Activated naive CD8-positive, alpha-beta T cell treated with anti-CD3 and anti-CD28 coated beads, Interleukin-2, amount 10 ng/mL, durations not matched to agents 7 days and 5 days (primary cell): ENCODE results near the gene RPN2. TPM values are rescaled to one million over a fixed set of nuclear protein-coding genes. Genes with fewer than 3 reads are reported as not detected.

Experiments
- ATAC-seq: fragments of 150-1000 bp; cut with Tn5 transposase; one replicate; pipeline ENCODE4 v1.10.0; 2021; ENCODE audit warnings: low read depth, moderate library complexity
- POLR2A ChIA-PET: fragments of 350-600 bp; sonication (Branson Sonifier 250); formaldehyde crosslinking; loops from one replicate; lab custom pipeline; 2021; ENCODE audit warnings: antibody characterized with exemption; lab: Charles Lee
- DNase-seq: peaks from one replicate; pipeline ENCODE4 v3.0.0; 2021
- H3K27ac Mint-ChIP-seq: one replicate; pipeline ENCODE4 v1.8.0; 2022; ENCODE audit warnings: mild to moderate bottlenecking, mixed read lengths
- H3K27me3 Mint-ChIP-seq: one replicate; pipeline ENCODE4 v1.8.0; 2022; ENCODE audit warnings: mild to moderate bottlenecking, moderate library complexity, mixed read lengths
- H3K36me3 Mint-ChIP-seq: one replicate; pipeline ENCODE4 v1.8.0; 2021; ENCODE audit warnings: mild to moderate bottlenecking, mixed read lengths
- H3K4me1 Mint-ChIP-seq: one replicate; pipeline ENCODE4 v1.8.0; 2021; ENCODE audit warnings: mixed read lengths
- H3K4me3 Mint-ChIP-seq: one replicate; pipeline ENCODE4 v1.8.0; 2022; ENCODE audit warnings: mild to moderate bottlenecking, moderate library complexity, mixed read lengths
- H3K9me3 Mint-ChIP-seq: one replicate; pipeline ENCODE4 v1.8.0; 2021; ENCODE audit warnings: mixed read lengths
- total RNA-seq, 2 experiments: library from RNA; stranded (reverse); gene quantifications; one replicate each; pipeline ENCODE4 v1.2.3, GENCODE V29; 2021

RPN2 gene
- total RNA-seq, 2 experiments from 2014 or later = 126 to 135 TPM

DNA sequence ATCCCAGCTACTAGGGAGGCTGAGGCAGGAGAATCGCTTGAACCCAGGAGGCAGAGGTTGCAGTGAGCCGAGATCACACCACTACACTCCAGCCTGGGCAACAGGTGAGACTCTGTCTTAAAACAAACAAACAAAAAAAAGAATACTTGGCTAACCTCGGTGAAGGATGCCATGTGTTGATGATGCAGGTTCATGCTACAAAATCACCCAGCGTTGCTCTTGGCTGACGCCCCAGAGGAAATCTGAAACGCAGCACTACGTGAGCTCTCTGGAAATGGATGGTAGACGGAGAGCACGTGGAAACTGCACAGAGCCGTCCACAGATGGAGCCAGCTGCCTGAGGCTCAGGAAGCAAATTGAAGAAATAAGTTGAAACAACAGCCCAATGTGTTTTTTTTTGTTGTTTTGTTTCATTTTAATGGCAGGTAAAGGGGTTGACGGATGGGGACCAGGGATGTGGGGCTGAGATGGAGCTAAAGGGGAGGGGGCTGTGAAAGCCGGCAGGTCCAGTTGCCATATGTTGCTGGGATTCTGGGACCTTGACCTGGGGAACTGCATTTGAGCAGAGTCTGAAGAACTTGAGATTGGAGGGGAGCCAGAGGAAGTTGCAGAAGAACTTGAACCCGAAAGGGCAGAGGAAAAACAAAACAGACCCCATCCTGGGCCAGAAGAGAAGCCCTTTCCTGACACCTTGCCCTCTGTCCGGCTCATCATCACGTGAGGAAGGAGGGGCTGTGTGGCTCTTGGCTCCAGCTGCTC, 97.5 kb downstream of the RPN2 start:
- no peaks in the 10 kb centered on the region for H3K36me3 Mint-ChIP-seq
- peaks cover 10% of the 10 kb centered on the region for H3K27me3 Mint-ChIP-seq
- peaks cover 4% of the 10 kb centered on the region for H3K4me1 Mint-ChIP-seq
- H3K4me3 Mint-ChIP-seq = peak overlapping the region; percentile 21
- DNase-seq (no peak), ATAC-seq (peak; percentile 71)
- no peaks in the 10 kb centered on the region for H3K9me3 Mint-ChIP-seq
- POLR2A ChIA-PET = no interaction called here
- peak overlapping the region; percentile 12 for H3K27ac Mint-ChIP-seq

GRCh38 chr20:37277253-37277593, 98.1 kb downstream of the RPN2 start:
- no peak overlapping the region for H3K27ac Mint-ChIP-seq
- H3K9me3 Mint-ChIP-seq = no peaks in the 10 kb centered on the region
- ATAC-seq (no peak), DNase-seq (no peak)
- H3K4me3 Mint-ChIP-seq = no peak overlapping the region
- H3K27me3 Mint-ChIP-seq = peaks cover 13% of the 10 kb centered on the region
- H3K4me1 Mint-ChIP-seq = peaks cover 4% of the 10 kb centered on the region
- no peaks in the 10 kb centered on the region for H3K36me3 Mint-ChIP-seq
- POLR2A ChIA-PET = no interaction called here

DNA sequence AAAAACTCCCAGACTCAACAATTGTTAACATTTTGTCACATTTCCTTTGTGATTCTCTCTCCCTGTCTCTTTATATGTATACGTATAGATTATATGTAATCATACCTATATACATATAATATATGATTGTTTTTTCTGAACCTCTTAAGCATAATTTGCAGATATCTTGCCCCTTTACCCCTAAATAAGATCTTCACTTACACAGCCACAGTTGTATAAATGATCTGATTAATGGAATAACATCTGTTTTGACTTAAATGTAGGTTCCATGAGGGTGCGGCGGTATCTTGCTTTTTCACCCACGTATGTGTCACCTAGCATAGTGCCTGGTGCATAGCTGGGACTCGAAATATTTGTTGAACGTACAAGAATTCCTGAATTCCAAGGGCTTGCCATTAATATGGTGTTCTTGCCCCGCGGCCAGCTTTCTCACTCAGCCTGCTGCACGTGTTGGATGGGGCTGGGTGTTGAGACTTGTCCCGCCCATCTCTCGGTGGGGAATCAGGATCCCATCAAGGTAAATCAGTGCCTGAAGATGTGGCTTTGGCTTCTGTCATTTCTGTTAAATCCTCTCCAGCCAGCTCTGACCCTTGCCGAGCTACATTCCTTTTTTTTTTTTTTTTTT, 99.9 kb downstream of the RPN2 start:
- H3K4me3 Mint-ChIP-seq = no peak overlapping the region
- no peak for DNase-seq
- H3K27ac Mint-ChIP-seq = no peak overlapping the region
- no peaks in the 10 kb centered on the region for H3K9me3 Mint-ChIP-seq
- no peak for ATAC-seq
- H3K4me1 Mint-ChIP-seq = peaks cover 4% of the 10 kb centered on the region
- POLR2A ChIA-PET = no interaction called here
- no peaks in the 10 kb centered on the region for H3K36me3 Mint-ChIP-seq
- peaks cover 13% of the 10 kb centered on the region for H3K27me3 Mint-ChIP-seq

DNA sequence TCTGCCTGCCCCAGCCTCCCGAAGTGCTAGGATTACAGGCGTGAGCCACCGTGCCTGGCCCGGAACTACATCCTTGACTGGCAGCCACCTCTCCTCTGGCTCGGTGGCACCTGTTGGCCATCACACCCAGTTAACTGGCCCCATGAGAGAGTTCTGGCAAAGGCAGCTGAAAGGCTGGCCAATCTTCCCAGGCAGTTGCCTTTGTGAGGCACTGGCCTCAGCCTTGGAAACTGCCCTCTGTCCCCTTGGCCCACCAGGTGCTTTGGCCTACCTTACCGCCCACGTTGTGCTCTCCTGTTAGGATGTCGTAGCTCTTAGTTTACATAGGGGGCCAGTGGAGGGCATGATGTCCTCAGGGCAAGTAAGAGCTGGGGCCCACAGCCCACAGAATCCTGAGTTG, 100.7 kb downstream of the RPN2 start:
- Mint-ChIP-seq H3K9me3 (no peaks in the 10 kb centered on the region), H3K27me3 (peaks cover 12% of the 10 kb centered on the region), H3K27ac (no peak overlapping the region), H3K4me3 (no peak overlapping the region), H3K4me1 (peaks cover 4% of the 10 kb centered on the region), H3K36me3 (no peaks in the 10 kb centered on the region)
- POLR2A ChIA-PET = no interaction called here
- DNase-seq (no peak), ATAC-seq (no peak)

- H3K36me3 Mint-ChIP-seq = no peaks in the 10 kb centered on the region
- no peak for DNase-seq
- POLR2A ChIA-PET = no interaction called here
- no peaks in the 10 kb centered on the region for H3K9me3 Mint-ChIP-seq
- ATAC-seq = no peak
- peaks cover 12% of the 10 kb centered on the region for H3K27me3 Mint-ChIP-seq
- H3K27ac Mint-ChIP-seq = no peak overlapping the region
- no peak overlapping the region for H3K4me3 Mint-ChIP-seq
- H3K4me1 Mint-ChIP-seq = peaks cover 4% of the 10 kb centered on the region
Observed at GRCh38 chr20:37280403-37280802, 101.3 kb downstream of the RPN2 start.

- Mint-ChIP-seq H3K4me1 (no peaks in the 10 kb centered on the region), H3K36me3 (no peaks in the 10 kb centered on the region), H3K27ac (no peak overlapping the region), H3K9me3 (no peaks in the 10 kb centered on the region), H3K27me3 (peaks cover 9% of the 10 kb centered on the region), H3K4me3 (no peak overlapping the region)
- ATAC-seq (no peak), DNase-seq (no peak)
- POLR2A ChIA-PET = no interaction called here
Observed at GRCh38 chr20:37282556-37282955, 103.4 kb downstream of the RPN2 start.

- no peak overlapping the region for H3K27ac Mint-ChIP-seq
- POLR2A ChIA-PET = interaction anchor here (0.6 kb wide), 1 partner anchor 81 kb away, joined by 3 read pairs; no protein-coding TSS in a partner anchor
- ATAC-seq (no peak), DNase-seq (no peak)
- no peaks in the 10 kb centered on the region for H3K9me3 Mint-ChIP-seq
- peaks cover 9% of the 10 kb centered on the region for H3K27me3 Mint-ChIP-seq
- no peaks in the 10 kb centered on the region for H3K36me3 Mint-ChIP-seq
- no peak overlapping the region for H3K4me3 Mint-ChIP-seq
- H3K4me1 Mint-ChIP-seq = peaks cover 2% of the 10 kb centered on the region
Observed at GRCh38 chr20:37283530-37284195, 104.5 kb downstream of the RPN2 start.

DNA sequence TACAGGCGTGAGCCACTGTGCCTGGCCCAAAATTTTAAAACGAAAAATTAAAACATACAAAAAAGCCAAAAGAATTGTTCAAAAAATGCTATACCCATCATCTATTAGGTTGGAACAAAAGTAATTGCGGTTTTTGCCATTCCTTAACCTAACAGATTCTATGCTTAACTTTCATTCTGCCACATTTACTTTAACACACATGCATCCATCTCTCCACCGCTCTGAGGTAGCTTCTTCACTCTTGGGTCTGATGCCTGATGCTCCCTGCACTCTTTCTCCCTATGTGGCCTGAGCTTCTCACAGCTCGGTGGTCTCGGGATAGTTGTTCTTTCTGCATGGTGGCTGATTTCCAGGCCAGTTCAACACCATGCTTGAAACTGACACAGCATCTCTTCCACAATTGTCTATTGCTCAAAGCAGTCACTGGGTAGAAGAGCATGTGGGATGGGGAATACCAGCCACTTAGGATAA, 105.6 kb downstream of the RPN2 start:
- DNase-seq (no peak), ATAC-seq (no peak)
- Mint-ChIP-seq H3K27ac (no peak overlapping the region), H3K4me3 (no peak overlapping the region), H3K27me3 (peaks cover 9% of the 10 kb centered on the region), H3K36me3 (no peaks in the 10 kb centered on the region), H3K9me3 (no peaks in the 10 kb centered on the region), H3K4me1 (peaks cover 5% of the 10 kb centered on the region)
- POLR2A ChIA-PET = no interaction called here

GRCh38 chr20:37285664-37286374, 106.7 kb downstream of the RPN2 start:
- DNase-seq (no peak), ATAC-seq (no peak)
- peaks cover 6% of the 10 kb centered on the region for H3K4me1 Mint-ChIP-seq
- POLR2A ChIA-PET = no interaction called here
- peaks cover 9% of the 10 kb centered on the region for H3K27me3 Mint-ChIP-seq
- H3K9me3 Mint-ChIP-seq = no peaks in the 10 kb centered on the region
- no peak overlapping the region for H3K27ac Mint-ChIP-seq
- no peaks in the 10 kb centered on the region for H3K36me3 Mint-ChIP-seq
- H3K4me3 Mint-ChIP-seq = no peak overlapping the region

DNA sequence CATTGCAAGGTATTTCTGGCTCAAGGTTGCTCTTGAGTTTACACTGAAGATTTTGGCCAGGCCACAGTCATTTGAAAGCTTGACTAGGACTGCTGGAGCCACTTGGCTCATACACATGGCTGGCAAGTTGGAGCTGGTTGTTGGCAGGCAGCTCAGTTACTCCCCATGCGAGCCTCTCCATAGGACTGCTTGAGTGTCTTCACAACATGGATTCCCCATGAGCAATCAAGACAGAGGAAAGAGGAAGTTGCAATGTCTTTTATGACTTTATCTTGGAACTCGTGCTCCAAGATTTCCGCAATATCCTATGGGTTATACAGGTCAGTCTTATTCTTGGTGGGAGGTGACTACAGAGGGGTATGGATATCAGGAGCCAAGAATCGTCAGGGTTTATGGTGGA, 109.0 kb downstream of the RPN2 start:
- Mint-ChIP-seq H3K27me3 (peaks cover 2% of the 10 kb centered on the region), H3K4me3 (peak overlapping the region; percentile 42), H3K4me1 (peaks cover 12% of the 10 kb centered on the region), H3K27ac (no peak overlapping the region), H3K9me3 (no peaks in the 10 kb centered on the region), H3K36me3 (peaks cover 10% of the 10 kb centered on the region)
- POLR2A ChIA-PET = no interaction called here
- ATAC-seq = no peak
- DNase-seq = no peak

DNA sequence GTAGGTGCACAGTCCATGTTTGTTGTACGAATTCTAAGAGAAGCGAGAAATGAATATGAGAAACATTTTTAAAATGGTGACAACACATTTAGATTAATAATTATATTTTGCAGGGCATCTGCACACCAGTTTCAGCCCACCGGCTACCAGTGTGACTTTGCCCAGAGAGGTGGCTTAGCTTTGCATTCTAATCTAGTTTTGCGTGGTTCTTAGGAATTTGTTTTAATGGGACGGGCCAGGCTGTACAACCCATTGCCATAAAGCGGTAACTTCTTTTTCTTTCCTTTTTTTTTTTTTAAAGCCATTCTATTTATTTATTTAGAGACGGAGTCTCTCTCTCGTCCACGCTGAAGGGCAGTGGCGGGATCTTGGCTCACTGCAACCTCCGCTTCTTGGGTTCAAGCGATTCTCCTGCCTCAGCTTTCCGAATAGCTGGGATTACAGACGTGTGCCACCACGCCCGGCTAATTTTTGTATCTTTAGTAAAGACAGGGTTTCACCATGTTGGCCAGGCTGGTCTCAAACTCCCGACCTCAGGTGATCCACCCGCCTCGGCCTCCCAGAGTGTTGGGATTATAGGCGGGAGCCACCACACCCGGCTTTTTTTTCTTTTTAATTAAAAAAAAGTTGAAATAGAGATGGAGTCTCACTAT, 111.2 kb downstream of the RPN2 start:
- Mint-ChIP-seq H3K27me3 (no peaks in the 10 kb centered on the region), H3K27ac (peak overlapping the region; percentile 96), H3K9me3 (no peaks in the 10 kb centered on the region), H3K36me3 (peaks cover 17% of the 10 kb centered on the region), H3K4me1 (peaks cover 22% of the 10 kb centered on the region), H3K4me3 (peak overlapping the region; percentile 92)
- no peak for ATAC-seq
- no peak for DNase-seq
- POLR2A ChIA-PET = interaction anchor here (0.8 to 1.9 kb wide), 7 partner anchors 9 to 1336 kb away, joined by 3 to 8 read pairs (median 3); partner anchors contain the start of genes RBL1 and SCAND1
